ENCODE data around the gene HDAC9. TPM values are rescaled to one million over a fixed set of nuclear protein-coding genes. Genes with fewer than 3 reads are reported as not detected.

Gene HDAC9
- total and polyA plus RNA-seq, 2 donors (not counting 1 experiment from before 2014, with no cell fraction given), result 2.9 to 7.9 TPM

DNA sequence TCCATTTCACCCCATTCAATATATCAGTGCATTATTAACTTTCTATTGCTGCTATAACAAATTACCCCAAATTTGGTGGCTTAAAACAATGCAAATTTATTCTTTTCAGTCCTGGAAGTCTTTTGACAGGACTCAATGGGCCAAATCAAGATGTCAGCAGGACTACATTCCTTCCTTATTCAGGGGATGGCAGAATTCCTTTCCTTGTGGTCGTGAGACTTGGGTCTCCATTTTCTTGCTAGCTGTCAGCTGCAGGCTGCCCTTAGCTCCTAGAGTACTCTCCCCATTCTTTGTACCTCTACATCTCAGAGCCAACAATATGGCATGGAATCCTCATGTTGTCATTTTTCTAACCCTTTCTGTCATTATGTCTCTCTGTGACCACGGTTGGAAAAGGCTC lies 310.6 kb downstream of the HDAC9 start:
- Histone ChIP-seq H2AFZ (ENCODE audit: low read length) (no peak overlapping the region), H3K27ac (ENCODE audit: insufficient read depth, low read length) (no peak overlapping the region), H3K27me3 (ENCODE audit: control insufficient read depth, insufficient read depth, low read length) (no peaks in the 10 kb centered on the region), H3K4me1 (ENCODE audit: control insufficient read depth, extremely low read depth, insufficient read depth, low read length) (no peaks in the 10 kb centered on the region), H3K79me2 (ENCODE audit: control insufficient read depth, insufficient read depth, low read length) (no peaks in the 10 kb centered on the region), H3K36me3 (ENCODE audit: control insufficient read depth, insufficient read depth, low read length) (no peaks in the 10 kb centered on the region), H3K4me3 (replicated peaks in 1 of 4; ENCODE audit: control extremely low read depth in 1 of 4, insufficient read depth in 1 of 4, low read depth in 3 of 4, low read length in 4 of 4) (no peak overlapping the region), H3K9me3 (ENCODE audit: control insufficient read depth, insufficient read depth, low read depth, low read length) (no peaks in the 10 kb centered on the region), H3K9ac (ENCODE audit: insufficient read depth, low read length) (no peak overlapping the region), H3K4me2 (ENCODE audit: extremely low read depth, insufficient read depth, low read length) (no peak overlapping the region), H4K20me1 (ENCODE audit: control insufficient read depth, extremely low read depth, insufficient read depth, low read length) (no peaks in the 10 kb centered on the region)
- TF ChIP-seq EZH2 (IDR thresholded peaks at IDR 0.05; ENCODE audit: low read length, missing control alignments), result no peak
- TF ChIP-seq, protein P1, sequence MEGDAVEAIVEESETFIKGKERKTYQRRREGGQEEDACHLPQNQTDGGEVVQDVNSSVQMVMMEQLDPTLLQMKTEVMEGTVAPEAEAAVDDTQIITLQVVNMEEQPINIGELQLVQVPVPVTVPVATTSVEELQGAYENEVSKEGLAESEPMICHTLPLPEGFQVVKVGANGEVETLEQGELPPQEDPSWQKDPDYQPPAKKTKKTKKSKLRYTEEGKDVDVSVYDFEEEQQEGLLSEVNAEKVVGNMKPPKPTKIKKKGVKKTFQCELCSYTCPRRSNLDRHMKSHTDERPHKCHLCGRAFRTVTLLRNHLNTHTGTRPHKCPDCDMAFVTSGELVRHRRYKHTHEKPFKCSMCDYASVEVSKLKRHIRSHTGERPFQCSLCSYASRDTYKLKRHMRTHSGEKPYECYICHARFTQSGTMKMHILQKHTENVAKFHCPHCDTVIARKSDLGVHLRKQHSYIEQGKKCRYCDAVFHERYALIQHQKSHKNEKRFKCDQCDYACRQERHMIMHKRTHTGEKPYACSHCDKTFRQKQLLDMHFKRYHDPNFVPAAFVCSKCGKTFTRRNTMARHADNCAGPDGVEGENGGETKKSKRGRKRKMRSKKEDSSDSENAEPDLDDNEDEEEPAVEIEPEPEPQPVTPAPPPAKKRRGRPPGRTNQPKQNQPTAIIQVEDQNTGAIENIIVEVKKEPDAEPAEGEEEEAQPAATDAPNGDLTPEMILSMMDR (conservative IDR thresholded peaks at IDR 0.05 in 1 of 2, IDR thresholded peaks at IDR 0.05 in 1 of 2; ENCODE audit: low read depth in 1 of 2, low read length in 2 of 2), result no peak
- no peak for DNase-seq (ENCODE audit: low read depth in 2 of 2)

DNA sequence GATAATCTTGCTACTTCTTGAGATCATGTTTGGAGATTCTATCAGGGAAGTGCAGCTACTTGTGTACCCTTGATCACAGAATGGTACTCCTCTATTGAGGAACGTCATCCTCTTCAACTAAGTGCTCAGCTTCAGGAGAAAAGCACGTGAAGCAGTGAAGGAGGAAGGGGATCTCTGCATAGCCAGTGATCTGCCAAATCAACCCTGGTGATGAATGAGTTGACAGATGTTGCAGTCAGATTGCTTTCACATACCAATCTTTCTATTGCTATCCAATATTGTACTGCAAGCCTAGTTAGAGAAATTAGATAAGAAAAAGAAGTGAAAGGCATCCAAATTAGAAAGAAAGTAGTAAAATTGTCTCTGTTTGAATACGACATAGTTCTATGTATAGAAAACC lies 312.5 kb downstream of the HDAC9 start:
- Histone ChIP-seq H3K79me2 (ENCODE audit: control insufficient read depth, insufficient read depth, low read length) (no peaks in the 10 kb centered on the region), H2AFZ (ENCODE audit: low read length) (no peak overlapping the region), H3K4me2 (ENCODE audit: extremely low read depth, insufficient read depth, low read length) (no peak overlapping the region), H3K9me3 (ENCODE audit: control insufficient read depth, insufficient read depth, low read depth, low read length) (no peaks in the 10 kb centered on the region), H3K27ac (ENCODE audit: insufficient read depth, low read length) (no peak overlapping the region), H3K4me3 (replicated peaks in 1 of 4; ENCODE audit: control extremely low read depth in 1 of 4, insufficient read depth in 1 of 4, low read depth in 3 of 4, low read length in 4 of 4) (no peak overlapping the region), H3K36me3 (ENCODE audit: control insufficient read depth, insufficient read depth, low read length) (no peaks in the 10 kb centered on the region), H4K20me1 (ENCODE audit: control insufficient read depth, extremely low read depth, insufficient read depth, low read length) (no peaks in the 10 kb centered on the region), H3K9ac (ENCODE audit: insufficient read depth, low read length) (no peak overlapping the region), H3K27me3 (ENCODE audit: control insufficient read depth, insufficient read depth, low read length) (no peaks in the 10 kb centered on the region), H3K4me1 (ENCODE audit: control insufficient read depth, extremely low read depth, insufficient read depth, low read length) (no peaks in the 10 kb centered on the region)
- no peak for DNase-seq (ENCODE audit: low read depth in 2 of 2)
- TF ChIP-seq EZH2 (IDR thresholded peaks at IDR 0.05; ENCODE audit: low read length, missing control alignments), result no peak
- TF ChIP-seq, protein P1 (conservative IDR thresholded peaks at IDR 0.05 in 1 of 2, IDR thresholded peaks at IDR 0.05 in 1 of 2; ENCODE audit: low read depth in 1 of 2, low read length in 2 of 2), result no peak

DNA sequence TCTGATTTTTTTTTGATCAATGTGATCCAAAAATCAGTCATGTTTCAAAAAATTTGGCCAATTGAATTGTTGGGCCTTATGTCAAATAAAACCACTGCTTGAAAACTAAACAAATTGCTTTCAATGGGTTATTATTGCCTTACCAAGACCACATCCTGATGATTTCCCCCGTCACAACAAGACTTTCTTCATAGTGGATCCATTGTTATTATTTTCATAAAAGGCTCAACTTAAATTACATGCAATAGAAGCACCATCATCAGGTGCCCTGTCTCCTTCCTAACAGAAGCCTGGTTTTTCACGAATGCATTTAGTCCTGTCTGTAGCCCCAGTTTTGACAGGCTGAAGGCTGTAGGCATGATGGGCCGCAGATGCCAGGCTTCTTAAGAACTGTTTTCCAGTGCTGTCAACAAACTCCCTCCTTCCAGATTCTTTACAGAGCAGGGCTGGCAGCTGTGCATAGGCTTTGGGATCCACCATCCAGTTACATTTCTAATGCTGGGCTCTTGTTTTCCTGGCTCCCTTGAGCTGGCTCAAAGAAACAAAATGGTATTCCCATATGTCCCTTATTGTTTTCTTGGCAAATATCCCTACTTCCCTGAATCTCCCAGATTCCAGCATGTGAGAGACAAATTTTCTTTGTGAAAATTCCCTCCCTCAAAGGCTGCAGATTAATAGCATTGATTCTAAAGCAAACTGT lies 319.9 kb downstream of the HDAC9 start:
- no peaks in the 10 kb centered on the region for H3K9me3 ChIP-seq (ENCODE audit: control insufficient read depth, insufficient read depth, low read depth, low read length)
- no peaks in the 10 kb centered on the region for H3K4me1 ChIP-seq (ENCODE audit: control insufficient read depth, extremely low read depth, insufficient read depth, low read length)
- H3K4me3 ChIP-seq (replicated peaks in 1 of 4; ENCODE audit: control extremely low read depth in 1 of 4, insufficient read depth in 1 of 4, low read depth in 3 of 4, low read length in 4 of 4), result no peak overlapping the region
- no peaks in the 10 kb centered on the region for H3K79me2 ChIP-seq (ENCODE audit: control insufficient read depth, insufficient read depth, low read length)
- DNase-seq (ENCODE audit: low read depth in 2 of 2), result no peak
- H3K36me3 ChIP-seq (ENCODE audit: control insufficient read depth, insufficient read depth, low read length), result no peaks in the 10 kb centered on the region
- H3K27ac ChIP-seq (ENCODE audit: insufficient read depth, low read length), result no peak overlapping the region
- no peak for TF ChIP-seq EZH2 (IDR thresholded peaks at IDR 0.05; ENCODE audit: low read length, missing control alignments)
- TF ChIP-seq, protein P1 (conservative IDR thresholded peaks at IDR 0.05 in 1 of 2, IDR thresholded peaks at IDR 0.05 in 1 of 2; ENCODE audit: low read depth in 1 of 2, low read length in 2 of 2), result no peak
- no peak overlapping the region for H3K4me2 ChIP-seq (ENCODE audit: extremely low read depth, insufficient read depth, low read length)
- H3K9ac ChIP-seq (ENCODE audit: insufficient read depth, low read length), result no peak overlapping the region
- H2AFZ ChIP-seq (ENCODE audit: low read length), result no peak overlapping the region
- H4K20me1 ChIP-seq (ENCODE audit: control insufficient read depth, extremely low read depth, insufficient read depth, low read length), result no peaks in the 10 kb centered on the region
- H3K27me3 ChIP-seq (ENCODE audit: control insufficient read depth, insufficient read depth, low read length), result no peaks in the 10 kb centered on the region

All from fibroblast of lung (primary cell).